Measurements from ENCODE around the gene ALLC. TPM values are rescaled to one million over a fixed set of nuclear protein-coding genes. Genes with fewer than 3 reads are reported as not detected.

Gene ALLC
- total RNA-seq, 1 experiment from 2014 or later: not detected

DNA sequence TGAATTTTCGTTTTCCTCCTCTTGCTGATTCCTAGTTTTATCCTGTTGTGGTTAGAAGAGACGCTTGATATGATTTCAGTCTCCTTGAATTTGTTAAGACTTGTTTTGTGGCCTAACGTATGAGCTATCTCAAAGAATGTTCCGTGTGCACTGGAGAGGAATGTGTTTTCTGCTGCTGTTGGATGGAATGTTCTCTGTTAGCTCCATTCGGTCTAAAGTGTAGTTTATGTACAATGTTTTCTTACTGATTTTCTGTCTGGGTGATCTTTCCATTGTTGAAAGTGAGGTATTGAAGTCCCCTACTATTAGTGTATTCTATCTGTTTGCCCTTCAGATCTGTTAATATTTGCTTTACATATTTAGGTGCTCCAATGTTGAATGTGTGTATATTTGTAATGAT lies 37.2 kb upstream of the ALLC start:
- POLR2A ChIA-PET: interaction anchor here (0.6 to 2.2 kb wide), 22 partner anchors 8 to 1966 kb away, joined by 3 to 25 read pairs (median 5); partner anchors contain the start of genes EIPR1, RNASEH1 and TRAPPC12
- BruUV-seq (replicated peaks): no TSS peak
- peak; percentile 42 for DNase-seq (ENCODE audit: unreplicated experiment)
- peaks cover 16% of the 10 kb centered on the region for H3K4me1 Mint-ChIP-seq (ENCODE audit: insufficient read depth, unreplicated experiment)
- CTCF ChIA-PET: interaction anchor here (0.7 to 1.3 kb wide), 6 partner anchors 11 to 268 kb away, joined by 3 to 6 read pairs (median 3); no protein-coding TSS in a partner anchor
- no peak for TF ChIP-seq CTCF (IDR thresholded peaks at IDR 0.05; ENCODE audit: unreplicated experiment)
- no peaks in the 10 kb centered on the region for H3K36me3 Mint-ChIP-seq (ENCODE audit: insufficient read depth, unreplicated experiment)
- H3K27ac Mint-ChIP-seq (ENCODE audit: low read depth, unreplicated experiment): peak overlapping the region; percentile 95
- peaks cover 15% of the 10 kb centered on the region for H3K9me3 Mint-ChIP-seq (ENCODE audit: unreplicated experiment)
- no peaks in the 10 kb centered on the region for H3K27me3 Mint-ChIP-seq (ENCODE audit: insufficient read depth, unreplicated experiment)
- peak overlapping the region; percentile 44 for H3K4me3 Mint-ChIP-seq (ENCODE audit: unreplicated experiment)
- intact Hi-C loops (cut with micrococcal nuclease): no loop called here

- POLR2A ChIA-PET: interaction anchor here (0.7 to 1.0 kb wide), 2 partner anchors 19 to 65 kb away, joined by 3 read pairs; partner anchors contain the start of gene RNASEH1
- H3K36me3 Mint-ChIP-seq (ENCODE audit: insufficient read depth, unreplicated experiment): no peaks in the 10 kb centered on the region
- no peak overlapping the region for H3K27ac Mint-ChIP-seq (ENCODE audit: low read depth, unreplicated experiment)
- CTCF ChIA-PET: interaction anchor here (0.6 to 1.6 kb wide), 3 partner anchors 10 to 942 kb away, joined by 5 to 9 read pairs (median 7); no protein-coding TSS in a partner anchor
- no peak for TF ChIP-seq CTCF (IDR thresholded peaks at IDR 0.05; ENCODE audit: unreplicated experiment)
- DNase-seq (ENCODE audit: unreplicated experiment): no peak
- intact Hi-C loops (cut with micrococcal nuclease): no loop called here
- H3K27me3 Mint-ChIP-seq (ENCODE audit: insufficient read depth, unreplicated experiment): no peaks in the 10 kb centered on the region
- peaks cover 16% of the 10 kb centered on the region for H3K4me1 Mint-ChIP-seq (ENCODE audit: insufficient read depth, unreplicated experiment)
- no TSS peak for BruUV-seq (replicated peaks)
- H3K9me3 Mint-ChIP-seq (ENCODE audit: unreplicated experiment): peaks cover 15% of the 10 kb centered on the region
- no peak overlapping the region for H3K4me3 Mint-ChIP-seq (ENCODE audit: unreplicated experiment)
Observed at GRCh38 chr2:3622967-3623366, 35.0 kb upstream of the ALLC start.

GRCh38 chr2:3624059-3624794 lies 33.8 kb upstream of the ALLC start:
- no TSS peak for BruUV-seq (replicated peaks)
- peaks cover 15% of the 10 kb centered on the region for H3K9me3 Mint-ChIP-seq (ENCODE audit: unreplicated experiment)
- no peak overlapping the region for H3K4me3 Mint-ChIP-seq (ENCODE audit: unreplicated experiment)
- DNase-seq (ENCODE audit: unreplicated experiment): no peak
- TF ChIP-seq CTCF (IDR thresholded peaks at IDR 0.05; ENCODE audit: unreplicated experiment): no peak
- ChIA-PET POLR2A (interaction anchor here (0.6 kb wide), 1 partner anchor 8 kb away, joined by 3 read pairs; no protein-coding TSS in a partner anchor), CTCF (interaction anchor here (0.6 to 1.6 kb wide), 5 partner anchors 9 to 59 kb away, joined by 3 to 9 read pairs (median 4); no protein-coding TSS in a partner anchor)
- no peaks in the 10 kb centered on the region for H3K27me3 Mint-ChIP-seq (ENCODE audit: insufficient read depth, unreplicated experiment)
- intact Hi-C loops (cut with micrococcal nuclease): no loop called here
- H3K36me3 Mint-ChIP-seq (ENCODE audit: insufficient read depth, unreplicated experiment): no peaks in the 10 kb centered on the region
- no peak overlapping the region for H3K27ac Mint-ChIP-seq (ENCODE audit: low read depth, unreplicated experiment)
- peaks cover 16% of the 10 kb centered on the region for H3K4me1 Mint-ChIP-seq (ENCODE audit: insufficient read depth, unreplicated experiment)

DNA sequence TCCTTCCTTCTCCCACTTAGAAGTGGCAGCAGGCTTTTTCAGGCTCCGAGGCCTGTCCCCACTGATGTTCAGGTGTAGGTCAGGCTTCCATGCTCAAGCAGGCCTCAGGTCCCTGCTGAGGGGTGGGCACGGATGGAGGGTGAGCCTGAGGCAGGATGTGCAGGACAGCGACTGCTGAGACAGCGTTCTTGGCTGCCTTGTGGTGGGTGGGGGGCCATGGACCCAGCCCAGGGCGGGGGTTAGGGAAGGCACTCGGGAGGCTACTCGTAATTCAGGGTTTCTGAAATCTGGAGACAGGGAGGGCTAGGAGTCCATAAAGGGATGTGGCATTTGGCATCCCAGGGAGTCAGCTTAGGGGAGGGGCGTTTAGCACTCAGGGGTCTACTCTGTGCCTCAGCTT lies 32.8 kb upstream of the ALLC start:
- no TSS peak for BruUV-seq (replicated peaks)
- POLR2A ChIA-PET: no interaction called here
- DNase-seq (ENCODE audit: unreplicated experiment): no peak
- no peak overlapping the region for H3K4me3 Mint-ChIP-seq (ENCODE audit: unreplicated experiment)
- no peaks in the 10 kb centered on the region for H3K36me3 Mint-ChIP-seq (ENCODE audit: insufficient read depth, unreplicated experiment)
- peaks cover 13% of the 10 kb centered on the region for H3K9me3 Mint-ChIP-seq (ENCODE audit: unreplicated experiment)
- H3K4me1 Mint-ChIP-seq (ENCODE audit: insufficient read depth, unreplicated experiment): peaks cover 16% of the 10 kb centered on the region
- no peak for TF ChIP-seq CTCF (IDR thresholded peaks at IDR 0.05; ENCODE audit: unreplicated experiment)
- intact Hi-C loops (cut with micrococcal nuclease): no loop called here
- no peak overlapping the region for H3K27ac Mint-ChIP-seq (ENCODE audit: low read depth, unreplicated experiment)
- no peaks in the 10 kb centered on the region for H3K27me3 Mint-ChIP-seq (ENCODE audit: insufficient read depth, unreplicated experiment)
- CTCF ChIA-PET: no interaction called here

Measured in MCF 10A (cell line).